Karpas-422 (cell line): Measurements from ENCODE around the gene ORMDL1. TPM values are rescaled to one million over a fixed set of nuclear protein-coding genes. Genes with fewer than 3 reads are reported as not detected.

Source experiments
- DNase-seq: peaks from one replicate; pipeline ENCODE4 v3.0.0-alpha.2; 2015
- H2AFZ ChIP-seq: fragments of 200-600 bp; sonication (generic); 2 replicates; pipeline ENCODE4 v1.6.1; 2014; ENCODE audit warnings: antibody characterized with exemption, low read length, mixed read lengths
- H3K27ac ChIP-seq: fragments of 200-600 bp; sonication (generic); 2 replicates; pipeline ENCODE4 v1.5.1; 2014; ENCODE audit warnings: mild to moderate bottlenecking, low read length, moderate library complexity
- H3K27me3 ChIP-seq: fragments of 200-600 bp; sonication (generic); 2 replicates; pipeline ENCODE4 v1.6.1; 2014; ENCODE audit warnings: low read length, mixed read lengths
- H3K36me3 ChIP-seq: fragments of 200-600 bp; sonication (generic); 2 replicates; pipeline ENCODE4 v1.6.1; 2014; ENCODE audit warnings: low read length, mixed read lengths; ENCODE audit not compliant: insufficient read depth
- H3K4me1 ChIP-seq: fragments of 200-600 bp; sonication (generic); 2 replicates; pipeline ENCODE4 v1.6.1; 2014; ENCODE audit warnings: mild to moderate bottlenecking, low read length, mixed read lengths
- H3K4me2 ChIP-seq: fragments of 200-600 bp; sonication (generic); 2 replicates; pipeline ENCODE4 v1.6.1; 2014; ENCODE audit warnings: low read length, low read depth, mild to moderate bottlenecking; ENCODE audit not compliant: poor library complexity, severe bottlenecking
- H3K4me3 ChIP-seq: fragments of 200-600 bp; sonication (generic); 2 replicates; pipeline ENCODE4 v1.5.1; 2014; ENCODE audit warnings: mild to moderate bottlenecking, antibody characterized with exemption, low read length, mixed read lengths
- H3K79me2 ChIP-seq: fragments of 200-600 bp; sonication (generic); 2 replicates; pipeline ENCODE4 v1.6.1; 2014; ENCODE audit warnings: mild to moderate bottlenecking, low read length, mixed read lengths
- H3K9ac ChIP-seq: fragments of 200-600 bp; sonication (generic); 2 replicates; pipeline ENCODE4 v1.6.0; 2014; ENCODE audit warnings: low read length
- H3K9me2 ChIP-seq: fragments of 200-600 bp; sonication (generic), shearing (Covaris generic); replicated peaks from 2 replicates; pipeline ENCODE4 v1.6.0; 2014; ENCODE audit warnings: mild to moderate bottlenecking, low read length, moderate library complexity; ENCODE audit not compliant: insufficient read depth
- H3K9me3 ChIP-seq: fragments of 300-700, 200-600 bp; sonication (generic); 2 replicates; pipeline ENCODE4 v1.6.1; 2014; ENCODE audit warnings: low read length, mixed read lengths
- H4K20me1 ChIP-seq: fragments of 200-600 bp; sonication (generic); 2 replicates; pipeline ENCODE4 v1.6.1; 2014; ENCODE audit warnings: mild to moderate bottlenecking, antibody characterized with exemption, low read length, low read depth; ENCODE audit not compliant: insufficient read depth
- total RNA-seq: library from RNA; depleted of rRNA; stranded (reverse); fragments of >200 nt; shearing (Covaris generic); gene quantifications from 2 replicates; pipeline ENCODE4 v1.2.3, GENCODE V29; 2014; ENCODE audit warnings: low replicate concordance

The ORMDL1 gene
- total RNA-seq, 1 experiment from 2014 or later: 223 TPM

DNA sequence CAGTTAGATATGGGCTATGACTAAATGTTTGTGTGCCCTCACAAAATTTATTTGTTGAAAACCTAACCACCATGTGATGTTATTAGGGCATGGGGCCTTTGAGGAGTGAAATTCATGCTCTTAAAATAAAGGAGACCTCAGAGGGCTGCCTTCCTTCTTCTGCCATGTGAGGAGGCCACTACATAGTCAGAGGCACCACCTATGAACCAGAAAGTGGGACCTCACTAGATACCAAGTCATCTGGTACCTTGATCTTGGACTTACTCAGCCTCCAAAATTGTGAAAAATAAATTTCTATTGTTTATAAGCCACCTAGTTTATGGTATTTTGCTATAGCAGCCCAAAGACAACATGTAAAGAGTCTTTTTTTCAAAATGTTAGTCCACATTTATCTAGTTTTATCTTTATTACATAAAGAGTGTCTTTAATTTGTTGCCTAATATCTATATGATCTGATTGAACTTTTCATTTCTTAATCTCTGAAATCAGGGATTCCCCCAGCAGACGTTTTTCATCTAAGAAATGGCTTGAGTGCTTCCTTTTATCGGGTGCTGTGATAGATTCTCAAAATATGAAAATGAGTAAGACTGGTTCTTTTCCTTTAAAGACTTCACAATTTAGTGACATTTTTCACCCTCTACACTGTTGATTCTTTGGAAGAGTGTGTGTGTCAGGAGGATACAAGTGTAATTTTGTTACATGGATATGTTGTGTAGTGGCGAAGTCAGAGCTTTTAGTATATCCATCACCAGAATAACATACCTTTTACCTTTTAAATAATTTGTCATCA, 34.3 kb upstream of the ORMDL1 start:
- Histone ChIP-seq H3K9me3 (no peaks in the 10 kb centered on the region), H3K4me2 (no peak overlapping the region), H3K4me3 (no peak overlapping the region), H3K9ac (no peak overlapping the region), H3K4me1 (peaks cover 5% of the 10 kb centered on the region; the same call in 1 of the 2 replicates), H4K20me1 (no peaks in the 10 kb centered on the region), H3K79me2 (peaks cover 52% of the 10 kb centered on the region), H3K27ac (no peak overlapping the region), H2AFZ (no peak overlapping the region), H3K36me3 (peaks cover 36% of the 10 kb centered on the region), H3K27me3 (no peaks in the 10 kb centered on the region), H3K9me2 (no peaks in the 10 kb centered on the region)
- DNase-seq: no peak

DNA sequence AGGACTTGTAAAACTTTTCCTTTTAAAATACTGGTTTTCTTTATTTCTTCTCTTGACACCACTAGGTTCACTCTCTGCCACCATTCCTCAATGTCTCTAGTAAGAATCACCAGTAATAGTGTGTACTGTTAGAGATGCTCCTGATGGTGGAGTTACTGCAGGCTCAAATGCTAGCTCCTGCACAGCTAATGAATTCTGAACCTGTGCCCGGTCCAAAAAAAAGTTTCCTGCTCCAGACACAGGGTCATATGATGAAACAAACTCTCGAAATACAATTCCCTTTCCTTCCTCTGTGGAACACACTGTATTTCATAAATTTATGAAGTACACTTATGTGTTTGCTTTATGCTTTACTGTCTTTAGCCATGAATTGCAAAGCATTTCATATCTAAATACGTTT, 19.3 kb upstream of the ORMDL1 start:
- no peaks in the 10 kb centered on the region for H3K9me3 ChIP-seq
- H3K4me3 ChIP-seq: no peak overlapping the region
- H3K4me2 ChIP-seq: no peak overlapping the region
- H2AFZ ChIP-seq: no peak overlapping the region
- no peak overlapping the region for H3K9ac ChIP-seq
- no peak overlapping the region for H3K27ac ChIP-seq
- peaks cover 67% of the 10 kb centered on the region for H3K36me3 ChIP-seq
- no peaks in the 10 kb centered on the region for H3K27me3 ChIP-seq
- H3K4me1 ChIP-seq: peaks cover 2% of the 10 kb centered on the region
- H4K20me1 ChIP-seq: no peaks in the 10 kb centered on the region
- no peak for DNase-seq
- H3K79me2 ChIP-seq: peaks cover 68% of the 10 kb centered on the region
- no peaks in the 10 kb centered on the region for H3K9me2 ChIP-seq

DNA sequence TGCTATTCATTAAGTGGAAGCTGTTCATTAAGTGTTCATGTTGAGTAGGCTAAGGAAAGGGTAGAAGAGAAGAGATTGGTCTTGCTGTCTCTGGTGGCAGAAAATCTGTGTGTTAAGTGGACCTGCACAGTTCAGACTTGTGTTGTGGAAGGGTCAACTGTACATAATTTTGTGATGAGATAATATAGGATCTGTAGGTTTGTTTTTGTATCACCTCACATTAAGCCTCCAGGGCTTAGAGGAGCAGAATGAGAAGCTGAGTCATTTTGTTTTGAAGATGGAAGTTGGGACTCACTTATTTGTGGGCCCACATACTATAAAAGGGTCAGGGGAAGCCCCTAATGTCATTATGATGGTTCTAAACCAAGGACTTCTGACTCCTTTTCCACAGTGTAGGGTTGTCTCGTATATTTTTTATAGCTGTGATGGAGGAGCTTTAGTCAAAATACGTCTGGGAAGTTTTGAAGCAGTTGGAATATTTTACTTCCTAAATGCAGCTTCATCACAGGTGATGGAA, 18.3 kb upstream of the ORMDL1 start:
- Histone ChIP-seq H3K4me3 (no peak overlapping the region), H3K9ac (no peak overlapping the region), H3K4me1 (peaks cover 7% of the 10 kb centered on the region), H4K20me1 (no peaks in the 10 kb centered on the region), H3K27me3 (no peaks in the 10 kb centered on the region), H2AFZ (no peak overlapping the region), H3K79me2 (peaks cover 75% of the 10 kb centered on the region), H3K36me3 (peaks cover 60% of the 10 kb centered on the region), H3K4me2 (no peak overlapping the region), H3K27ac (no peak overlapping the region), H3K9me2 (no peaks in the 10 kb centered on the region), H3K9me3 (no peaks in the 10 kb centered on the region)
- no peak for DNase-seq

DNA sequence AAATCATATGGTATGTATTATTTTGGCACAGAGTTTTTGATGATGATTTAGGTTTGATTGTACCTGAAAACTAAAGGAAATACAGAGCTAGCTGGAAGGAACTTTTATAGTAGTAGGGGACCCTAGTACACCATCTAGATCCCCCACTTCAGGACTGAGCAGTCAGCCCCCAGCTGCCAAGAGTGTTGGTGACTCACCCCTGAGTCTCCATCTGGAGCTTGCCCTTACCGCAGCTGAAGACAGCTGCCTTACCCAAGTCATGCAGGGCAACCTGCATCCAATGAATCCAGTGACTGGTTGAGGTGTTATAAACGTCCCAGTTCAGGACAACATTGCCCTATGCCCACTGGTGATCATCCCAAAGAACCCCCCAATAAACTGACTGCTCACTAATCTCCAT, 15.4 kb upstream of the ORMDL1 start:
- no peaks in the 10 kb centered on the region for H3K9me3 ChIP-seq
- no peak overlapping the region for H3K4me2 ChIP-seq
- H3K4me3 ChIP-seq: no peak overlapping the region
- H3K4me1 ChIP-seq: peaks cover 7% of the 10 kb centered on the region
- no peak overlapping the region for H2AFZ ChIP-seq
- H3K9ac ChIP-seq: no peak overlapping the region
- H3K27ac ChIP-seq: no peak overlapping the region
- H3K9me2 ChIP-seq: no peaks in the 10 kb centered on the region
- H3K27me3 ChIP-seq: no peaks in the 10 kb centered on the region
- peaks cover 58% of the 10 kb centered on the region for H3K36me3 ChIP-seq
- no peak for DNase-seq
- peaks cover 78% of the 10 kb centered on the region for H3K79me2 ChIP-seq
- no peaks in the 10 kb centered on the region for H4K20me1 ChIP-seq

DNA sequence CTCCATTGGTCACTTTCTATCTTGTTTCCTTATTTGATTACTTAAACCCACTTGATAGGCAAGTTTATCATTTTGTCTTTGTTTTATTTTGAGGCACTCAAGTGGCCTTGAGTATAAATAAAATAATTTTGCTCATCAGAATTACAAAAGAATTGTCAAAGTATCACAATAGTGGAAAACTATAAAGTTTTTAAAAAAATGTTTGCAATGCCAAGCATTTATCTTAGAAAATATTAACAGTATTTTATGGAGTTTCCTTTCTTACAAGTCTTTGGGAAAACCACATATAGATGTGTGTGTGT, 14.8 kb upstream of the ORMDL1 start:
- Histone ChIP-seq H3K9me2 (no peaks in the 10 kb centered on the region), H3K4me1 (peaks cover 7% of the 10 kb centered on the region), H3K27ac (no peak overlapping the region), H3K4me3 (no peak overlapping the region), H3K79me2 (peaks cover 73% of the 10 kb centered on the region), H2AFZ (no peak overlapping the region), H3K27me3 (no peaks in the 10 kb centered on the region), H4K20me1 (no peaks in the 10 kb centered on the region), H3K36me3 (peaks cover 56% of the 10 kb centered on the region), H3K4me2 (no peak overlapping the region), H3K9me3 (no peaks in the 10 kb centered on the region), H3K9ac (no peak overlapping the region)
- no peak for DNase-seq

DNA sequence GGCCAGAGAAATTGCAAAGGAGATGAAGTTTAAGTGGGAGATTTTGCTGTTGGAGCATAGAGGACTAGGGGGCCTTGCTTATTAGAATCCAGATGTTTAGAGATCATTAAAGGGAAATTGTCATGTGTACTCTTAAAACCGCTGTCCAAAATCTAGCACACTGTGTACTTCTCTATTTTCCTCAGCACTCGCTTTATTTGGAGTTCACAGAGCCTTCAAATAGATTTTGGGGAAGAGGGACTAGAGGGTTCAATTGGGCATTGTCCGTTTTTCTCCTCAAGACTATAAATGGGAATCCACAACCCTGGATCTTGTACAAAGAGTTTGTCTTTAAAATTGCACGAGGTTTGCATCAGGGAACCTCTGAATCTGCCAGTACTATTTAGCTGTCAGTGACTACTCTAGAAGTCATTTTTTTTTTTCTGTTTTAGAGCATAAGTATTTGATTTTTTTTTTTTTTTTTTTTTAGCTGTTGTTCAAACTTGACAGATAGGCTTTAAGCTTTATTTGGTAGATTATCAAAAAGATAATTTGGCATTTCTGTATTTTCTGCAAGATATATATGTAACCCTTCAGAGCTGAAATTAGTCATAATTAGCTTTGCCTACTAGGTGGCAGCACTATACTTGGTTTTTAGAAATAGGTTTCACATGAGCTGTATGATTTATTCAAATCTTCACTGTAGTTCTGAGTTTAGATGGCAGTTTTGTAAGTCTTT, 14.3 kb upstream of the ORMDL1 start:
- Histone ChIP-seq H3K36me3 (peaks cover 58% of the 10 kb centered on the region), H3K4me2 (no peak overlapping the region), H3K9ac (no peak overlapping the region), H3K4me3 (no peak overlapping the region), H3K9me3 (no peaks in the 10 kb centered on the region), H3K27ac (no peak overlapping the region), H2AFZ (no peak overlapping the region), H3K9me2 (no peaks in the 10 kb centered on the region), H3K79me2 (peaks cover 73% of the 10 kb centered on the region), H3K4me1 (peaks cover 7% of the 10 kb centered on the region), H4K20me1 (no peaks in the 10 kb centered on the region), H3K27me3 (no peaks in the 10 kb centered on the region)
- peak; percentile 77 for DNase-seq

DNA sequence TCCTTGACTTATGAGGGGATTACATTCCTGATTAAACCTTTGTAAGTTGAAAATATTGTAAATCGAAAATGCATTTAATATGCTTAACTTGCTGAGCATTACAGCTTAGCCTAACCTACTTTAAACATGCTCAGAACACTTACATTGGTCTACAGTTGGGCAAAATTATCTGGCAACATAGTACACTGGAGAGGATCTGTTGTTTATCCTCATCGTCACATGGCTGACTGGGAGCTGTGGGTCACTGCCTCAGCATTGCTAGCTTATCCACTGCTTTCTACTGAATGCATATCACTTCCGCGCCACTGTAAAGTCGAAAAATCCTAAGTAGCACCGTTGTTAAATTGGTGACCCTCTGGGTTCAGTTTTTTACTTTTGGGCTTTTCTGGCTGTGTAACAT, 13.8 kb upstream of the ORMDL1 start:
- Histone ChIP-seq H3K9ac (no peak overlapping the region), H2AFZ (no peak overlapping the region), H3K4me1 (peaks cover 7% of the 10 kb centered on the region), H3K27me3 (no peaks in the 10 kb centered on the region), H3K9me3 (no peaks in the 10 kb centered on the region), H4K20me1 (no peaks in the 10 kb centered on the region), H3K36me3 (peaks cover 61% of the 10 kb centered on the region), H3K27ac (no peak overlapping the region), H3K9me2 (no peaks in the 10 kb centered on the region), H3K4me2 (no peak overlapping the region), H3K79me2 (peaks cover 75% of the 10 kb centered on the region), H3K4me3 (no peak overlapping the region)
- DNase-seq: no peak

DNA sequence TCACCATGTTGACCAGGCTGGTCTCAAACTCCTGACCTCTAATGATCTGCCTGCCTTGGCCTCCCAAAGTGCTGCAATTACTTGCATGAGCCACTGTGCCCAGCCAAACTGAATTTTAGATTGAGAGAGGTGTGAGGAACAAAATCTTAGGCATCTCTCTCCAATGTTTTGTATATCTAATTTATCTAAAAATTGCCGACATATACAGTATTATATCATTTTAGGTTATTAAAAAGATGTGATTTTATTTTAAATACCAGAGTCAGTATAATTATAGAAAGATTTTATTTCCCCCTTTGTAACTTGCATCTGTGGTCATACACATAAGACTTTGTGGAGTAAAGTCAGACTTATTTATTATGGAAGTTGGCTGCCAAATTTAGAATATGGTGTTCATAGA, 10.2 kb upstream of the ORMDL1 start:
- Histone ChIP-seq H4K20me1 (no peaks in the 10 kb centered on the region), H3K4me3 (no peak overlapping the region), H3K4me2 (no peak overlapping the region), H3K79me2 (peaks cover 73% of the 10 kb centered on the region), H3K9me2 (no peaks in the 10 kb centered on the region), H3K9me3 (no peaks in the 10 kb centered on the region), H3K27ac (no peak overlapping the region), H2AFZ (no peak overlapping the region), H3K9ac (no peak overlapping the region), H3K36me3 (peaks cover 52% of the 10 kb centered on the region), H3K27me3 (no peaks in the 10 kb centered on the region), H3K4me1 (peaks cover 7% of the 10 kb centered on the region)
- DNase-seq: no peak
